H9 (cell line): ENCODE data around the gene FBXO10. TPM values are rescaled to one million over a fixed set of nuclear protein-coding genes. Genes with fewer than 3 reads are reported as not detected.

ENCODE experiments used
- DNase-seq: peaks from one replicate; pipeline ENCODE4 v3.0.0-alpha.2; 2017
- H2AFZ ChIP-seq: one replicate; pipeline ENCODE4 v1.6.1; 2013; ENCODE audit warnings: mild to moderate bottlenecking, low read length, control low read depth, moderate library complexity
- H2AK5ac ChIP-seq: 2 replicates; pipeline ENCODE4 v1.6.1; 2013; ENCODE audit warnings: low read length, control low read depth, mixed read lengths; ENCODE audit not compliant: insufficient read length
- H2BK120ac ChIP-seq: one replicate; pipeline ENCODE4 v1.6.1; 2013; ENCODE audit warnings: low read depth, mild to moderate bottlenecking, low read length, control low read depth, inconsistent platforms; ENCODE audit not compliant: poor library complexity, severe bottlenecking
- H2BK12ac ChIP-seq: 2 replicates; pipeline ENCODE4 v1.6.1; 2013; ENCODE audit warnings: low read length, control low read depth, mixed read lengths, low read depth; ENCODE audit not compliant: insufficient read length
- H2BK15ac ChIP-seq: 2 replicates; pipeline ENCODE4 v1.6.1; 2013; ENCODE audit warnings: low read depth, low read length, control low read depth
- H2BK20ac ChIP-seq: one replicate; pipeline ENCODE4 v1.6.1; 2013; ENCODE audit warnings: low read depth, mild to moderate bottlenecking, low read length, control low read depth, inconsistent platforms; ENCODE audit not compliant: poor library complexity, severe bottlenecking
- H2BK5ac ChIP-seq: 2 replicates; pipeline ENCODE4 v1.6.1; 2013; ENCODE audit warnings: low read length, control low read depth, mixed read lengths; ENCODE audit not compliant: insufficient read length
- H3K14ac ChIP-seq: 2 replicates; pipeline ENCODE4 v1.6.1; 2013; ENCODE audit warnings: low read length, control low read depth; ENCODE audit not compliant: insufficient read depth
- H3K18ac ChIP-seq: 2 replicates; pipeline ENCODE4 v1.6.1; 2013; ENCODE audit warnings: low read depth, mild to moderate bottlenecking, mixed read lengths, low read length, control low read depth; ENCODE audit not compliant: insufficient read length
- H3K23ac ChIP-seq: 2 replicates; pipeline ENCODE4 v1.6.1; 2013; ENCODE audit warnings: low read length, control low read depth, mixed read lengths, low read depth; ENCODE audit not compliant: insufficient read length
- H3K23me2 ChIP-seq: 2 replicates; pipeline ENCODE4 v1.6.1; 2013; ENCODE audit warnings: low read depth, mild to moderate bottlenecking, mixed read lengths, low read length, control low read depth; ENCODE audit not compliant: insufficient read length, poor library complexity, severe bottlenecking
- H3K27ac ChIP-seq: 2 replicates; pipeline ENCODE4 v1.5.1; 2013; ENCODE audit warnings: low read length, control low read depth, mixed read lengths, low read depth; ENCODE audit not compliant: insufficient read length
- H3K27me3 ChIP-seq: 2 replicates; pipeline ENCODE4 v1.6.1; 2013; ENCODE audit warnings: low read length, control low read depth, inconsistent platforms; ENCODE audit not compliant: insufficient read depth
- H3K4ac ChIP-seq: 2 replicates; pipeline ENCODE4 v1.6.1; 2013; ENCODE audit warnings: low read depth, mild to moderate bottlenecking, control low read depth, inconsistent platforms, low read length, moderate library complexity
- H3K4me1 ChIP-seq: 2 replicates; pipeline ENCODE4 v1.6.1; 2013; ENCODE audit warnings: low read length, control low read depth, inconsistent platforms; ENCODE audit not compliant: insufficient read depth
- H3K4me2 ChIP-seq: 2 replicates; pipeline ENCODE4 v1.6.1; 2013; ENCODE audit warnings: low read length, control low read depth, mixed read lengths; ENCODE audit not compliant: insufficient read length, insufficient read depth
- H3K56ac ChIP-seq: 2 replicates; pipeline ENCODE4 v1.6.1; 2013; ENCODE audit warnings: low read depth, mild to moderate bottlenecking, mixed read lengths, low read length, control low read depth; ENCODE audit not compliant: insufficient read length
- H3K79me1 ChIP-seq: 2 replicates; pipeline ENCODE4 v1.6.1; 2013; ENCODE audit warnings: low read depth, mild to moderate bottlenecking, moderate library complexity, low read length, control low read depth, inconsistent platforms; ENCODE audit not compliant: insufficient read depth, poor library complexity, severe bottlenecking
- H3K79me2 ChIP-seq: 2 replicates; pipeline ENCODE4 v1.6.1; 2013; ENCODE audit warnings: low read length, control low read depth, inconsistent platforms; ENCODE audit not compliant: insufficient read depth
- H3K9ac ChIP-seq: 2 replicates; pipeline ENCODE4 v1.6.1; 2013; ENCODE audit warnings: low read length, control low read depth, mixed read lengths; ENCODE audit not compliant: insufficient read length; ENCODE audit errors: extremely low read depth
- H3K9me3 ChIP-seq: one replicate; pipeline ENCODE4 v1.6.1; 2013; ENCODE audit warnings: low read depth, low read length, inconsistent platforms; ENCODE audit not compliant: control insufficient read depth
- H3T11ph ChIP-seq: one replicate; pipeline ENCODE4 v1.6.1; 2013; ENCODE audit warnings: mild to moderate bottlenecking, low read length, control low read depth, inconsistent platforms
- H4K20me1 ChIP-seq: one replicate; pipeline ENCODE4 v1.6.1; 2013; ENCODE audit not compliant: control insufficient read depth, insufficient read length, insufficient read depth
- H4K5ac ChIP-seq: 2 replicates; pipeline ENCODE4 v1.6.1; 2013; ENCODE audit warnings: low read depth, mild to moderate bottlenecking, mixed read lengths, low read length, control low read depth; ENCODE audit not compliant: insufficient read length
- H4K8ac ChIP-seq: replicated peaks from 2 replicates; pipeline ENCODE4 v1.6.1; 2013; ENCODE audit warnings: low read length, control low read depth, mixed read lengths, low read depth; ENCODE audit not compliant: insufficient read length
- H4K91ac ChIP-seq: 2 replicates; pipeline ENCODE4 v1.6.1; 2013; ENCODE audit warnings: low read depth, mild to moderate bottlenecking, moderate library complexity, mixed read lengths, low read length, control low read depth; ENCODE audit not compliant: insufficient read length
- H3K27ac Mint-ChIP-seq, 3 experiments: 2 replicates in 2 of 3; 3 replicates in 1 of 3; pipeline ENCODE4 v1.8.0; 2020 to 2021; ENCODE audit warnings: mixed read lengths in 3 of 3, mild to moderate bottlenecking in 1 of 3, moderate library complexity in 1 of 3
- H3K27me3 Mint-ChIP-seq: 2 replicates; pipeline ENCODE4 v1.8.0; 2021; ENCODE audit warnings: low read depth, mild to moderate bottlenecking, moderate library complexity, mixed read lengths
- H3K36me3 Mint-ChIP-seq, 3 experiments: 2 replicates in 2 of 3; 3 replicates in 1 of 3; pipeline ENCODE4 v1.8.0; 2020 to 2021; ENCODE audit warnings: low read depth in 3 of 3, mixed read lengths in 3 of 3; ENCODE audit not compliant: insufficient read depth in 1 of 3
- H3K4me1 Mint-ChIP-seq, 2 experiments: 2 replicates each; pipeline ENCODE4 v1.8.0; 2020; ENCODE audit warnings: mixed read lengths in 2 of 2
- H3K4me3 Mint-ChIP-seq, 2 experiments: 2 replicates in 1 of 2; 3 replicates in 1 of 2; pipeline ENCODE4 v1.8.0; 2020 to 2021; ENCODE audit warnings: mild to moderate bottlenecking in 2 of 2, mixed read lengths in 2 of 2, moderate library complexity in 1 of 2
- H3K9me3 Mint-ChIP-seq, 2 experiments: 2 replicates in 1 of 2; 3 replicates in 1 of 2; pipeline ENCODE4 v1.8.0; 2020; ENCODE audit warnings: mild to moderate bottlenecking in 2 of 2, mixed read lengths in 2 of 2, moderate library complexity in 1 of 2
- WGBS: extraction: QIAGEN DNeasy Blood & Tissue Kit; methylation state at CpG from one replicate; pipeline ENCODE4 v1.1.7; 2013; ENCODE audit warnings: missing lambda C conversion rate, low lambda C conversion rate, mixed read lengths; ENCODE audit not compliant: insufficient read length; ENCODE audit errors: extremely low coverage; 5-methylcytosine and 5-hydroxymethylcytosine counted together
- total RNA-seq: library from RNA; stranded (reverse); gene quantifications from 2 replicates; pipeline ENCODE4 v1.2.1, GENCODE V29; 2021
- TF ChIP-seq, protein P1 (sequence below): fragments of 200-600 bp; sonication (generic); conservative IDR thresholded peaks from 3 replicates; pipeline ENCODE4 v1.8.0; 2021; ENCODE audit warnings: antibody characterized with exemption, mild to moderate bottlenecking

FBXO10 gene
- total RNA-seq, 1 experiment from 2014 or later: 16.8 TPM

GRCh38 chr9:37520641-37521040, 55.5 kb downstream of the FBXO10 start:
- Mint-ChIP-seq H3K36me3 (peaks cover 10 to 56% (median 52%) of the 10 kb centered on the region in 3 experiments), H3K27me3 (no peaks in the 10 kb centered on the region), H3K4me3 (no peak overlapping the region), H3K27ac (peak overlapping the region in 1 of 3 experiments; percentile 9; a peak in 1 of 7 replicates), H3K4me1 (0 out of 4 replicates have a peak, but pooled peaks cover 0 to 2% of the 10 kb centered on the region in 2 experiments), H3K9me3 (no peaks in the 10 kb centered on the region)
- Histone ChIP-seq H4K91ac (no peak overlapping the region), H4K8ac (no peak overlapping the region), H3K79me2 (no peaks in the 10 kb centered on the region), H2AK5ac (no peak overlapping the region), H4K20me1 (no peaks in the 10 kb centered on the region), H3T11ph (no peak overlapping the region), H3K4me2 (no peak overlapping the region), H2BK12ac (no peak overlapping the region), H3K23ac (no peak overlapping the region), H2BK5ac (no peak overlapping the region), H3K79me1 (no peaks in the 10 kb centered on the region), H3K56ac (no peak overlapping the region), H4K5ac (no peak overlapping the region), H3K14ac (no peak overlapping the region), H2AFZ (no peak overlapping the region), H3K27me3 (no peaks in the 10 kb centered on the region), H3K4me1 (no peaks in the 10 kb centered on the region), H3K27ac (no peak overlapping the region), H2BK120ac (no peak overlapping the region), H2BK15ac (no peak overlapping the region), H3K9me3 (no peaks in the 10 kb centered on the region), H3K23me2 (no peaks in the 10 kb centered on the region), H3K4ac (no peak overlapping the region), H3K9ac (no peak overlapping the region), H3K18ac (no peak overlapping the region), H2BK20ac (no peak overlapping the region)
- DNase-seq: no peak
- TF ChIP-seq, protein P1, sequence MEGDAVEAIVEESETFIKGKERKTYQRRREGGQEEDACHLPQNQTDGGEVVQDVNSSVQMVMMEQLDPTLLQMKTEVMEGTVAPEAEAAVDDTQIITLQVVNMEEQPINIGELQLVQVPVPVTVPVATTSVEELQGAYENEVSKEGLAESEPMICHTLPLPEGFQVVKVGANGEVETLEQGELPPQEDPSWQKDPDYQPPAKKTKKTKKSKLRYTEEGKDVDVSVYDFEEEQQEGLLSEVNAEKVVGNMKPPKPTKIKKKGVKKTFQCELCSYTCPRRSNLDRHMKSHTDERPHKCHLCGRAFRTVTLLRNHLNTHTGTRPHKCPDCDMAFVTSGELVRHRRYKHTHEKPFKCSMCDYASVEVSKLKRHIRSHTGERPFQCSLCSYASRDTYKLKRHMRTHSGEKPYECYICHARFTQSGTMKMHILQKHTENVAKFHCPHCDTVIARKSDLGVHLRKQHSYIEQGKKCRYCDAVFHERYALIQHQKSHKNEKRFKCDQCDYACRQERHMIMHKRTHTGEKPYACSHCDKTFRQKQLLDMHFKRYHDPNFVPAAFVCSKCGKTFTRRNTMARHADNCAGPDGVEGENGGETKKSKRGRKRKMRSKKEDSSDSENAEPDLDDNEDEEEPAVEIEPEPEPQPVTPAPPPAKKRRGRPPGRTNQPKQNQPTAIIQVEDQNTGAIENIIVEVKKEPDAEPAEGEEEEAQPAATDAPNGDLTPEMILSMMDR: peak; percentile 32; the same call in 1 of the 3 replicates
- WGBS: no CpG with 5 or more reads among the region's 3 CpGs
